Hepatic stellate cell (primary cell): Measurements from ENCODE around the gene GET3.

ENCODE experiments used
- DNase-seq: peaks from one replicate; pipeline ENCODE4 v3.0.0; 2011; ENCODE audit warnings: low spot score

The GET3 gene

GRCh38 chr19:12752056-12752781 is 14.9 kb downstream of the GET3 start:
- no peak for DNase-seq

GRCh38 chr19:12754465-12755196 is 17.3 kb downstream of the GET3 start:
- no peak for DNase-seq

- DNase-seq, result no peak
Observed at GRCh38 chr19:12756150-12756883, 19.0 kb downstream of the GET3 start.

- peak; percentile 90 for DNase-seq
Observed at GRCh38 chr19:12757544-12758274, 20.4 kb downstream of the GET3 start.

GRCh38 chr19:12759686-12760085 is 22.4 kb downstream of the GET3 start:
- DNase-seq, result no peak

GRCh38 chr19:12763100-12763499 is 25.8 kb downstream of the GET3 start:
- DNase-seq, result no peak

GRCh38 chr19:12764698-12765097 is 27.4 kb downstream of the GET3 start:
- DNase-seq, result no peak

GRCh38 chr19:12766051-12766521 is 28.8 kb downstream of the GET3 start:
- DNase-seq, result no peak

GRCh38 chr19:12767150-12767549 is 29.9 kb downstream of the GET3 start:
- DNase-seq, result no peak

GRCh38 chr19:12767666-12768065 is 30.4 kb downstream of the GET3 start:
- DNase-seq, result no peak

GRCh38 chr19:12769689-12770088 is 32.4 kb downstream of the GET3 start:
- no peak for DNase-seq

- DNase-seq, result no peak
Observed at GRCh38 chr19:12770922-12771321, 33.6 kb downstream of the GET3 start.

GRCh38 chr19:12772323-12772722 is 35.0 kb downstream of the GET3 start:
- DNase-seq, result no peak

GRCh38 chr19:12773571-12773970 is 36.3 kb downstream of the GET3 start:
- peak; percentile 58 for DNase-seq

- no peak for DNase-seq
Observed at GRCh38 chr19:12774588-12775555, 37.6 kb downstream of the GET3 start, which contains the start of gene HOOK2. Gene HOOK2, minus strand, starts transcription at chr19:12775552. Its CDS starts 103 bp downstream, at chr19:12775449.

GRCh38 chr19:12777217-12778016 is 40.1 kb downstream of the GET3 start:
- peak; percentile 86 for DNase-seq

- DNase-seq, result peak; percentile 86
Observed at GRCh38 chr19:12778017-12778904, 41.0 kb downstream of the GET3 start.

- no peak for DNase-seq
Observed at GRCh38 chr19:12778905-12779161, 41.5 kb downstream of the GET3 start.
